Endothelial cell of hepatic sinusoid (primary cell): ENCODE results near the gene CHRM2.

Source experiments
- in situ Hi-C: cut with HindIII; loops from 2 replicates; pipeline ENCODE4 v1.10.0; 2017; ENCODE audit warnings: low sequenced_read_pairs

The CHRM2 gene

GRCh38 chr7:136956232-136956631 is 87.8 kb downstream of the CHRM2 start:
- in situ Hi-C loops: no loop called here

GRCh38 chr7:136956671-136957070 is 88.2 kb downstream of the CHRM2 start:
- in situ Hi-C loops: no loop called here

- in situ Hi-C loops: no loop called here
These were observed 88.9 kb downstream of the CHRM2 start for GRCh38 chr7:136957391-136957790.

DNA sequence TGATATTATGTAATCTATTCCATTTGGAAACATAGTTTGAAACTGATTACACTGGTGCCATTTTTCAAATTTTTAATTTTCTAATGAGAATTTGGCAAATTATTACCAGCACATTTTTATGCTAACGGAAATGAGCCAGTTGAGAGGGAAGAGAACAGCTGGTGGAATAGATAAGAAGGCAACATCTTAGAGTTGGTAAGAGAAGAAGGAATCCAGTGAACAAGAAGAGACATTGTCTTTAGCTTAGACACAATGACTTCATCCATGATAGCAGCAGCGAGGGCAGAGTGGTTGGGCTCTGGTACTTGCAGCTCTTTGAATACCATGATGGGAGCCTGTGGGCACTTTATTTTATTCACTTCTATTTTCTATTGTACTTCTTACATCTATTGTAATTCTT is 89.6 kb downstream of the CHRM2 start:
- in situ Hi-C loops: no loop called here

DNA sequence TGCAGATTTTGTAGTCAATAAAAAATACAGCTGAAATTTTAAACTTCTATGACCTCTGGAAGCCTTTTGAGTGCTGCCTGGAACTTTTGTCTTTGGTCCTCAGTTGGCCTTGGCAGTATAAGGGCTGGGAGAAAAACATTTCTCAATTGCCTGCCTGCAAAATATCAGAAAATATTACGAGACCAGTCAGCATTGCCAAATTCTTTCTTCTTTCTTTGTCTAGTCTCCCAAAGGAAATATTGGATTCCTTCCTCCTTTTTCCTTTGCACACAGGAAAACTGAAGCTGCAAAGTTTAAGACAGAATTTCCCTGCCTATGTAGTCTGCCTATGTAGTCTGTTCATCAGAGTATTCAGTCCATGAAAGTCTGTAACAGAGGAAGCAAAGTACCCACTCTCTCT is 95.9 kb downstream of the CHRM2 start:
- in situ Hi-C loops: no loop called here

- in situ Hi-C loops: no loop called here
These were observed 98.4 kb downstream of the CHRM2 start for GRCh38 chr7:136966825-136967224.

DNA sequence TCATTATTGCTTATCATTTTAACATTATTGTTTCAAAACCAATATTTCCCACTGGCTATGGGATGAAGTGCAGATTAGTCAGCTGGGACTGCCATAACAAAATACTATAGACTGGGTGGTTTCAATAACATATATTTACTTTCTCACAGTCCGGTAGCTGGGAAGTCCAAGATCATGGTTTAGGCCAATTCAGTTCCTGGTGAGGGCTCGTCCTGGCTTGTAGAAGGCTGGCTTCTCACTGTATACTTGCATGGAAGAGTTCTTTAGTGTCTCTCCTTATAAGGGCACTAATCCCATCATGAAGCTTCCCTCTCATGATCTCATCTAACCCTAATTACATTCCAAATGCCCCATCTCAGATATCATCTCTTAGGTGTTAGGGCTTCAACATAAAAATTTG is 101.3 kb downstream of the CHRM2 start:
- in situ Hi-C loops: no loop called here

DNA sequence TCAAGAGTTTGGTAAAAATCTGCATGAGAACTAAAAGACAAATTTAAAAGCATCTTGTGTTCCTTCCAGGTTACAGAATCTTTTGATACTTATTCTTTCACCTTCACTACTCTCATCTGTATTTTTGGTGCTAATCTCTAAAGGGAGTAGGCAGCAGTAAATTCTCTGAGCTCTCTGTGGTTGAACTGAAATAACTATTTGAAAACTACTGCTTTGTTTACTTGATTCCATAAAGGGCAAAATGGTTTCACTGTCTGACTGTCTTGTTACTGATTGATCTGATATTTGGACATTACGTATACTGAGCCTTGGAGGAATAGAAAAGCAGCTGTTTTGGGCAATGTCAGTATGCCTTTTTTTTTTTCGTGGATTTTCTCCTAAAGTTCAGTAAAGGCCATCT is 103.3 kb downstream of the CHRM2 start:
- in situ Hi-C loops: no loop called here

- in situ Hi-C loops: no loop called here
These were observed 108.2 kb downstream of the CHRM2 start for GRCh38 chr7:136976504-136977251.

DNA sequence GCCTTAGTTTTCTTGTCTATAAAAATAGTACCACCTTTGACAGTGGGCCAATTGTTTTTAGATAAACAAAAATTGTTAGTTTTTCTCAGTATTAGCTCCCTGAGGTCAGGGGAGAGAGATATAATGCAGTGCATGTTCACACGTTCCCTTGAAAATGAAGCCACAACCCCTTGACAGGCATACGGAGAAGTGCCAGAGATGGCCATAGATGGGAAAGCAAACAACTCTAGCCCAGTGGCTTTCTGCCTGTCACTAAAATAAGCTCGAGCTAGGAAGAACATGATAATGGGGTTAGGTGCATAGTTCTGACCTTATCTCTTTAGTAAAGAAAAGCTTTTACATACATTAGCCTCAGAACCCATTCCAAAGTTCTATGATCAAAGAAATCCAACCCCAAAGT is 124.9 kb downstream of the CHRM2 start:
- in situ Hi-C loops: no loop called here

GRCh38 chr7:136997735-136998134 is 129.3 kb downstream of the CHRM2 start:
- in situ Hi-C loops: no loop called here

DNA sequence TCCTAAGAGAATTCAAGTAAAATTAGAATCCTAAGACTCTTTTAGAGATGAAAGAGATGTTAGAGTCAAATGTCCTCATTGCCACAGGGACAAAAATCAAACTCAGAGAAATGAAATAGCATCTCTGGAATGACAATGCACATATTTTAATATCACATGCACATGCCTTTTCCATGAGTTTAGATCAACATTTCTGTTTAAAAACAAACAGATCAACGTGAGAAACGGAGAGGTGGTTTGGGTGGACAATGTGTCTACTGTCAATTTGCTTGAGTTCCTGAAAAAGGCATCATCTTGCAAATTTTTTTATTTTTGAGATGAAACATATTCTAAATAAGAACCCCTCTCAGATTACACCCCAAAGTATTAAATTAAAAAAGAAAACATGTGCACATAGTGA is 130.0 kb downstream of the CHRM2 start:
- in situ Hi-C loops: no loop called here

DNA sequence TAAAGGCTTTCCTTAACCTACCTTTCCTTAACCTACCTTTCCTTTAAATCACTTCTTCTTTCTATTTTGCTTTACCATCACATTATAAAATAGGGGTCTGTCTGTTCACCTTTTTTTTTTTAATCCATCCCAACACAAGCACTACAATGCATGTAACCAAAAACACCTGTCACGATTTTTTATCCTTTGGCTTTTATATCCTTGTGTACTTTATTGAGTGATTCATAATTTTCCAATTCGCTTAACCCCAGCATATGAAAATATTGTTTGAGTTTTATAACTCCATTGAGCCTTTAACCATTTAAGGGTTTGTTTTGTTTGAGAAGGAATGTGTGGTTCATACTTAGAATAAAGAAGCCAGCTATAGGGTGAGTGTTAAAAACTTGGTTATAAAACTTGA is 132.2 kb downstream of the CHRM2 start:
- in situ Hi-C loops: no loop called here

GRCh38 chr7:137001041-137001440 is 132.6 kb downstream of the CHRM2 start:
- in situ Hi-C loops: no loop called here

- in situ Hi-C loops: no loop called here
These were observed 133.0 kb downstream of the CHRM2 start for GRCh38 chr7:137001478-137001877.

- in situ Hi-C loops: no loop called here
These were observed 134.6 kb downstream of the CHRM2 start for GRCh38 chr7:137003086-137003485.

DNA sequence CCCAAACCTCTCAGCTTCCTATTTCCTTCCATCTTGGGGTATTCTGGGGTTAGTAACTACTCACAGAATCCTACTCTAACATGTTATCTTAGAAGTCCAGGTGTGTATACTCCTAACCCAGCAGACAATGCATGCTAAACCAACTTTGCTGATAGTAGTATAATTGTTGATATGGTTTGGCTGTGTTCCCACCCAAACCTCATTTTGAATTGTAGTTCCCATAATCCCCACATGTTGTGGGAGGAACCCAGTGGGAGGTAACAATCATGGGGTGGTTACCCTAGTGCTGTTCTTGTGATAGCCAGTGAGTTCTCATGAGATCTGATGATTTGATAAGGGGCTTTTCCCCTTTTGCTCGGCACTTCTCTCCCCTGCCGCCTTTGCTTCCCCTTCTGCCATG is 135.1 kb downstream of the CHRM2 start:
- in situ Hi-C loops: no loop called here

DNA sequence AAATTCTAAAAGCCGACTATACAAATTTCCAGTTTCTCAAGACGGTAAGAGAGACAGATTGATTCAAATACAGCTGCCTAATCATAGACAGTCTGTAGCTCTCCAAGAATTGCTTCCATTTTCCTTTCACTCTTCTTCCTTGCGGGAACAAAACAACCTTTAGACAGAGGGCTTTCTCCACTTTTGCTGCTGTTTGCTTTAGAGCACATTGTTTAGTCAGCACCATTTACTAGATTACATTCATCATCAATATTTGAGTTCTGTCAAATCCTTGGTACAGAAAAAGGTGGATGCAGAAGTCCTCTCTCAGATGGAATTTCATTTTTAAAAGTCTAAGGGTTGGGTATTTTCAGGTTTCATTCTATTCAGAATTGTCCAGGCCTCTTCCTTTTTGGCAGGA is 137.4 kb downstream of the CHRM2 start:
- in situ Hi-C loops: no loop called here

- in situ Hi-C loops: no loop called here
These were observed 137.8 kb downstream of the CHRM2 start for GRCh38 chr7:137006293-137006692.

DNA sequence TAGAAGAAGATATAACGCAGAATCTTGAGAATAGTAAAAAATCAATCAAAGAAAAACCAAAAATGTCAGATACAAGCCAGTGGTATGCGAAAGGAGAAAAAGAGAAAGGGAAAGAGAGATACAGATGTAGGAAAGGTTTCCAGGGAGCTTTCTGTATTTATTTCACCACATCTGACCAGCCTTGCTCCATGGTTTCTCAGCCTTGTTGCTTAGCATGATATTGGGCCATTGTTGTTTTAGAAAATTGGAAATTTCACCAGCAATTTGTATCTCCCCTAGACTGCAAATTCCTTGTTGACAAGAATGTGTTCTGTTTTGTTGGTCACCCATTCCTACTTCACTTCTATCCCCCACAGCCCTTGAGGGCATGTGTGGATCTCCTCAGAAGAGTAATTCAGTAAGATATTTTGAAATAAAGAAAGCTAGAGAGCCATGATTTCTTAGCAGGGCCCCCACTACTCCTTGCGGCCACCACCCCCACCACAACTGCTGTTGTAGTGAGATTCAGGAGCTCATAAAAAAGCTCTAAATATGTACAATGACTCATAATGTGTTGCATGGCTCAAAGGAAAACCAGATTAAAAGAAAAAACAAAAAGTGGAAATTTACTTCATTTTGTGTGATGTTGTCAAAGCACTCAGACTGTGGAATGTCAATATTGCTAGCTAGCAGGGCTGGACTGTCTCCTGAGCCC is 138.7 kb downstream of the CHRM2 start:
- in situ Hi-C loops: no loop called here

DNA sequence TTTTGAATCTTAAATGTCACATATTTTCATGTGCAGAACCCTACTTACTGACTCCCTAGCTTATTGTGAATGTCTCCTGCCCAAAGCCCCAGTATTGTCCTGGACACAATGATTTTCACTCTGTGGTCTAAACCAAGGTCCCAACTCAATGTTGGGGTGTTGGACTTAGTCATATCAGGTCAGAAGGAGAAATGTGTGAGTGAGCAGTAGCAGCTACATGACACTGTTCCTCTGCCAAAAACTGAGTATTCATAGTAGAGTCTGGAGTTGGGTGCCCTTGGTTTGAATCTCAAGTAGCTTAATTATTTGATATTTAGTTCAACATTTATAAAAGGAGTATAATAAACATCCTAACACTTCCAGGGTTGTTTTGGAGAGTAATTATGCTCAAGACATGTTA is 141.0 kb downstream of the CHRM2 start:
- in situ Hi-C loops: no loop called here

GRCh38 chr7:137015015-137015414 is 146.6 kb downstream of the CHRM2 start:
- in situ Hi-C loops: no loop called here

GRCh38 chr7:137017221-137017620 is 148.8 kb downstream of the CHRM2 start:
- in situ Hi-C loops: no loop called here
